Caco-2 (cell line): ENCODE results near the gene LIMS2. TPM values are rescaled to one million over a fixed set of nuclear protein-coding genes. Genes with fewer than 3 reads are reported as not detected.

ENCODE experiments used
- BruUV-seq: library from RNA; stranded (reverse); fragments of 400-500 nt; replicated peaks from 2 replicates; lab custom pipeline; 2021; lab: Mats Ljungman, UMichigan
- CTCF ChIA-PET: fragments of 300-600 bp; sonication (Branson Sonifier 250); formaldehyde crosslinking; loops from one replicate; lab custom pipeline; 2022; ENCODE audit warnings: antibody characterized with exemption; lab: Charles Lee
- POLR2A ChIA-PET: fragments of 300-600 bp; sonication (Branson Sonifier 250); formaldehyde crosslinking; loops from one replicate; lab custom pipeline; 2022; ENCODE audit warnings: antibody characterized with exemption; lab: Charles Lee
- DNase-seq, 2 experiments: peaks; one replicate each; pipeline versions ENCODE4 v3.0.0 to v3.0.0-alpha.2; 2020 to 2022
- H3K27me3 ChIP-seq: replicated peaks from 2 replicates; pipeline ENCODE4 v1.6.0; 2011; ENCODE audit warnings: low read length; ENCODE audit not compliant: control insufficient read depth, insufficient read depth
- H3K36me3 ChIP-seq: 2 replicates; pipeline ENCODE4 v1.5.1; 2011; ENCODE audit warnings: low read length; ENCODE audit not compliant: control insufficient read depth, insufficient read depth
- H3K4me1 ChIP-seq: fragments of 250-450 bp; sonication (Bioruptor Pico); 2 replicates; pipeline ENCODE4 v1.5.1; 2020; ENCODE audit warnings: mild to moderate bottlenecking
- H3K4me3 ChIP-seq: 2 replicates; pipeline ENCODE4 v1.5.1; 2011; ENCODE audit warnings: low read depth, mild to moderate bottlenecking, control low read depth, low read length
- H3K9me3 ChIP-seq: fragments of 250-450 bp; sonication (Bioruptor Pico); 2 replicates; pipeline ENCODE4 v1.5.1; 2020; ENCODE audit warnings: mild to moderate bottlenecking, moderate library complexity
- H3K27ac Mint-ChIP-seq: one replicate; pipeline ENCODE4 v1.8.0; 2022; ENCODE audit warnings: mixed read lengths; ENCODE audit not compliant: unreplicated experiment
- H3K27me3 Mint-ChIP-seq: one replicate; pipeline ENCODE4 v1.8.0; 2022; ENCODE audit warnings: mixed read lengths; ENCODE audit not compliant: insufficient read depth, unreplicated experiment
- H3K36me3 Mint-ChIP-seq: one replicate; pipeline ENCODE4 v1.8.0; 2022; ENCODE audit warnings: mild to moderate bottlenecking, mixed read lengths; ENCODE audit not compliant: insufficient read depth, unreplicated experiment
- H3K4me1 Mint-ChIP-seq: one replicate; pipeline ENCODE4 v1.8.0; 2022; ENCODE audit warnings: low read depth, mixed read lengths; ENCODE audit not compliant: unreplicated experiment
- H3K4me3 Mint-ChIP-seq: one replicate; pipeline ENCODE4 v1.8.0; 2022; ENCODE audit warnings: mild to moderate bottlenecking, moderate library complexity, mixed read lengths; ENCODE audit not compliant: unreplicated experiment
- H3K9me3 Mint-ChIP-seq: one replicate; pipeline ENCODE4 v1.8.0; 2022; ENCODE audit warnings: mixed read lengths; ENCODE audit not compliant: unreplicated experiment
- intact Hi-C: fragments of 100-400 bp; cut with micrococcal nuclease; formaldehyde crosslinking; loops from one replicate; pipeline ENCODE4 v1.10.0; 2022; ENCODE audit not compliant: unreplicated experiment
- total RNA-seq: library from RNA; stranded (reverse); gene quantifications from 2 replicates; pipeline ENCODE4 v1.2.3, GENCODE V29; 2022
- TF ChIP-seq, protein P1 (sequence below), 2 experiments: fragments of 200-600 bp in 1 of 2; IDR thresholded peaks; 1 replicate in 1 of 2; 2 replicates in 1 of 2; pipeline versions ENCODE4 v1.5.1 to v1.8.0; 2011 to 2022; ENCODE audit warnings: antibody characterized with exemption in 1 of 2, control low read depth in 1 of 2, inconsistent platforms in 1 of 2, low read depth in 1 of 2, low read length in 1 of 2, mild to moderate bottlenecking in 1 of 2, moderate library complexity in 1 of 2; ENCODE audit not compliant: insufficient read depth in 1 of 2, severe bottlenecking in 1 of 2, unreplicated experiment in 1 of 2

The LIMS2 gene
- total RNA-seq, 1 experiment from 2014 or later = 10.0 TPM

DNA sequence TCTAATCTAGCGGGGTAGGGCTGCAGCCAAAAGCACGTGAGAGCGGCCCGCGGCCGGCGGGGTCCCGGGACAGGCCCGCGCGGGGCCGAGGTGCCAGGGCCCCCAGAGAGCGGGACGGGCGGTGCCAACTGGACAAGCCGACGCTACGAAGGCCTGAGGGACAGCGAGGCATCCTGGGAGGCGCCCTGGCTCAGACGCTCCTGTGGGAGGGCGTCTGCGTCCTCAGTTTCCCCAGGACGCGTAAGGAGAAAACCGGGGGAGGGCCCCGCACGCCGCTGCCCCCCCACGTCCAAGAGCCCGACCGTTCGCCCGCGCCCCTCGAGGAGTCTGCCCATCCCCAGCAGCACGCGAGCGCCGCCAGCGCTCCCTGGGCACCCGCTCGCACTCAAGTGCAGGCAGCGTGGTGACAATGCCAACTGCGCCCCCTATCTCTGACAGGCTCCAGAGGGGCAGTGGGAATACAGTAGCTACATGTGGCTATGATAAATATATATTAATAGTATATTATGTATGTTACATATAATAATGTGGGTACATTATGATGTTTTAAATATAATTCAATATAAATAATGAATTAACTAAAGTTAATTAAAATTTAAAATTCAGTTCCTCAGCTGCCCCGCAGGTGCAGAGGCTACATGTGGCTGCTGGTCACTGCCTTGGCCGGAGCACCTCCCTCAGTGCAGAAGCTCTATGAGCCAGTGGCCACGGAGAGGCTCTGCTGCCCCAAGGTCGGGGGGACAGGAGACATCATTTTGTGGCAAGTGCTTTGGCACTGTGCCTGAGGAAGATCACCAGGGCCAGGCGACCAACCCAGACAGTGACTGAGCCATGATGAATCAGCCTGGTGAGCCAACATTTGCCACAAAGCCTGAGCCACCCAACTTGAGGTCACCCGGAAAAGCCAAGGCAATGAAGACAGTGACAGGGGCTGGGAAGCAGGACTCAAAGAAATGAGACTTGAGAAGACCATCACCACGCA is 20.5 kb upstream of the LIMS2 start:
- POLR2A ChIA-PET = interaction anchor here (0.7 kb wide), 1 partner anchor 25 kb away, joined by 8 read pairs; no protein-coding TSS in a partner anchor
- no peak overlapping the region for H3K4me3 ChIP-seq
- no peak for DNase-seq
- no TSS peak for BruUV-seq
- peaks cover 19% of the 10 kb centered on the region for H3K36me3 Mint-ChIP-seq
- peaks cover 9% of the 10 kb centered on the region for H3K4me1 Mint-ChIP-seq
- H3K27ac Mint-ChIP-seq = no peak overlapping the region
- peaks cover 3% of the 10 kb centered on the region; the same call in 1 of the 2 replicates for H3K4me1 ChIP-seq
- H3K27me3 Mint-ChIP-seq = no peaks in the 10 kb centered on the region
- intact Hi-C loops = no loop called here
- H3K9me3 ChIP-seq = peaks cover 12% of the 10 kb centered on the region; the same call in 1 of the 2 replicates
- peaks cover 17% of the 10 kb centered on the region for H3K9me3 Mint-ChIP-seq
- no peak overlapping the region for H3K4me3 Mint-ChIP-seq
- TF ChIP-seq, protein P1, sequence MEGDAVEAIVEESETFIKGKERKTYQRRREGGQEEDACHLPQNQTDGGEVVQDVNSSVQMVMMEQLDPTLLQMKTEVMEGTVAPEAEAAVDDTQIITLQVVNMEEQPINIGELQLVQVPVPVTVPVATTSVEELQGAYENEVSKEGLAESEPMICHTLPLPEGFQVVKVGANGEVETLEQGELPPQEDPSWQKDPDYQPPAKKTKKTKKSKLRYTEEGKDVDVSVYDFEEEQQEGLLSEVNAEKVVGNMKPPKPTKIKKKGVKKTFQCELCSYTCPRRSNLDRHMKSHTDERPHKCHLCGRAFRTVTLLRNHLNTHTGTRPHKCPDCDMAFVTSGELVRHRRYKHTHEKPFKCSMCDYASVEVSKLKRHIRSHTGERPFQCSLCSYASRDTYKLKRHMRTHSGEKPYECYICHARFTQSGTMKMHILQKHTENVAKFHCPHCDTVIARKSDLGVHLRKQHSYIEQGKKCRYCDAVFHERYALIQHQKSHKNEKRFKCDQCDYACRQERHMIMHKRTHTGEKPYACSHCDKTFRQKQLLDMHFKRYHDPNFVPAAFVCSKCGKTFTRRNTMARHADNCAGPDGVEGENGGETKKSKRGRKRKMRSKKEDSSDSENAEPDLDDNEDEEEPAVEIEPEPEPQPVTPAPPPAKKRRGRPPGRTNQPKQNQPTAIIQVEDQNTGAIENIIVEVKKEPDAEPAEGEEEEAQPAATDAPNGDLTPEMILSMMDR (IDR thresholded peaks at IDR 0.05; ENCODE audit: insufficient read depth in 1 of 2, low read depth in 1 of 2, low read length in 1 of 2, severe bottlenecking in 1 of 2, unreplicated experiment in 1 of 2) = no peak
- CTCF ChIA-PET = no interaction called here
- no peaks in the 10 kb centered on the region for H3K27me3 ChIP-seq
- H3K36me3 ChIP-seq = no peaks in the 10 kb centered on the region

DNA sequence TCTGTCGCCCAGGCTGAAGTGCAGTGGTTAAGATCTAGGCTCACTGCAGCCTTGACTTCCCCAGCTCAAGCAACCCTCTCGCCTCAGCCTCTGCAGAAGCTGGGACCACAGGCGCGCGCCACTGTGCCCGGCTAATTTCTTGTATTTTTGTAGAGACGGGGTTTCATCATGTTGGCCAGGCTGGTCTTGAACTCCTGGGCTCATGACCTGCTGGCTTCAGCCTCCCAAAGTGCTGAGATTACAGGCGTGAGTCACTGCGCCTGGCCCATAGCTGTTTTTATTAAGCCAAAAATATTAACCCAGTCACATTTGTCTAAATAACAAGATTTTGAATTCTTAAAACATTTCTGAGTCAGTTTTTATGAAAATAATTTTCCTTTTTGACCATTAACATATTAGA is 19.7 kb upstream of the LIMS2 start:
- H3K36me3 Mint-ChIP-seq = peaks cover 13% of the 10 kb centered on the region
- H3K27ac Mint-ChIP-seq = no peak overlapping the region
- ChIA-PET CTCF (no interaction called here), POLR2A (interaction anchor here (0.7 kb wide), 1 partner anchor 25 kb away, joined by 8 read pairs; no protein-coding TSS in a partner anchor)
- H3K27me3 ChIP-seq = no peaks in the 10 kb centered on the region
- TF ChIP-seq, protein P1 (IDR thresholded peaks at IDR 0.05; ENCODE audit: insufficient read depth in 1 of 2, low read depth in 1 of 2, low read length in 1 of 2, severe bottlenecking in 1 of 2, unreplicated experiment in 1 of 2) = no peak
- H3K27me3 Mint-ChIP-seq = no peaks in the 10 kb centered on the region
- H3K4me1 ChIP-seq = peaks cover 3% of the 10 kb centered on the region; the same call in 1 of the 2 replicates
- intact Hi-C loops = no loop called here
- peaks cover 19% of the 10 kb centered on the region for H3K9me3 Mint-ChIP-seq
- H3K4me3 Mint-ChIP-seq = no peak overlapping the region
- no TSS peak for BruUV-seq
- H3K9me3 ChIP-seq = peaks cover 20% of the 10 kb centered on the region
- no peak for DNase-seq
- peaks cover 1% of the 10 kb centered on the region for H3K4me1 Mint-ChIP-seq
- H3K36me3 ChIP-seq = no peaks in the 10 kb centered on the region
- H3K4me3 ChIP-seq = no peak overlapping the region

DNA sequence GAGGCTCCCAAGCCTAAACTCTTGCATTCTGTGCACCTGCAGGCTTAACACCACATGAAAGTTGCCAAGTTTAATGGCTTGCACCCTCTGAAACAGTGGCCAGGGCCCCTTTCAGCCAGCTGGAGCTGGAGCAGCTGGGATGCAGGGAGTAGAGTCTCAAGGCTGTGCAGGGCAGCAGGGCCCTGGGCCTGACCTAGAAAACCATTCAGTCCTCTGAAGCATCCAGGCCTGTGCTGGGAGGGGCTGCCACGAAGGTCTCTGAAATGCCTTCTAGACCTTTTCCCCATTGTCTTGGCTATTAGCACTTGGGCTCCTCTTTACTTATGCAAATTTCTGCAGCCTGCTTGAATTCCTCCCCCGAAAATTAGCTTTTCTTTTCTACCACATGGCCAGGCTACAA is 15.4 kb upstream of the LIMS2 start:
- Histone ChIP-seq H3K4me3 (no peak overlapping the region), H3K4me1 (no peaks in the 10 kb centered on the region), H3K36me3 (no peaks in the 10 kb centered on the region), H3K9me3 (peaks cover 32% of the 10 kb centered on the region), H3K27me3 (no peaks in the 10 kb centered on the region)
- ChIA-PET POLR2A (no interaction called here), CTCF (no interaction called here)
- H3K4me1 Mint-ChIP-seq = no peaks in the 10 kb centered on the region
- BruUV-seq = no TSS peak
- intact Hi-C loops = no loop called here
- TF ChIP-seq, protein P1 (IDR thresholded peaks at IDR 0.05; ENCODE audit: insufficient read depth in 1 of 2, low read depth in 1 of 2, low read length in 1 of 2, severe bottlenecking in 1 of 2, unreplicated experiment in 1 of 2) = no peak
- H3K27ac Mint-ChIP-seq = no peak overlapping the region
- H3K36me3 Mint-ChIP-seq = no peaks in the 10 kb centered on the region
- H3K9me3 Mint-ChIP-seq = peaks cover 19% of the 10 kb centered on the region
- no peaks in the 10 kb centered on the region for H3K27me3 Mint-ChIP-seq
- H3K4me3 Mint-ChIP-seq = no peak overlapping the region
- DNase-seq = no peak
